SU-DHL-6 (cell line): ENCODE data around the gene VAV3.

Experiments
- CTCF ChIP-seq: fragments of 200-600 bp; sonication (generic); IDR thresholded peaks from one replicate; pipeline ENCODE4 v1.5.1; 2017; ENCODE audit warnings: antibody characterized with exemption, mild to moderate bottlenecking, low read length, moderate library complexity; ENCODE audit not compliant: insufficient read depth, poor library complexity, severe bottlenecking
- EZH2phosphoT487 ChIP-seq: fragments of 200-600 bp; sonication (generic), shearing (Covaris generic); conservative IDR thresholded peaks from 2 replicates; pipeline ENCODE4 v1.6.1; 2018; ENCODE audit warnings: mild to moderate bottlenecking, antibody characterized with exemption, low read length, moderate library complexity, mixed read lengths

GRCh38 chr1:107991371-107992066 is 26.5 kb upstream of the VAV3 start:
- TF ChIP-seq CTCF (no peak), EZH2phosphoT487 (no peak)
